ENCODE measurements around the gene CALR3. TPM values are rescaled to one million over a fixed set of nuclear protein-coding genes. Genes with fewer than 3 reads are reported as not detected.

Gene CALR3
- total and polyA plus RNA-seq, 7 donors, result 0.07 to 0.32 (median 0.25) TPM; not detected in 4

DNA sequence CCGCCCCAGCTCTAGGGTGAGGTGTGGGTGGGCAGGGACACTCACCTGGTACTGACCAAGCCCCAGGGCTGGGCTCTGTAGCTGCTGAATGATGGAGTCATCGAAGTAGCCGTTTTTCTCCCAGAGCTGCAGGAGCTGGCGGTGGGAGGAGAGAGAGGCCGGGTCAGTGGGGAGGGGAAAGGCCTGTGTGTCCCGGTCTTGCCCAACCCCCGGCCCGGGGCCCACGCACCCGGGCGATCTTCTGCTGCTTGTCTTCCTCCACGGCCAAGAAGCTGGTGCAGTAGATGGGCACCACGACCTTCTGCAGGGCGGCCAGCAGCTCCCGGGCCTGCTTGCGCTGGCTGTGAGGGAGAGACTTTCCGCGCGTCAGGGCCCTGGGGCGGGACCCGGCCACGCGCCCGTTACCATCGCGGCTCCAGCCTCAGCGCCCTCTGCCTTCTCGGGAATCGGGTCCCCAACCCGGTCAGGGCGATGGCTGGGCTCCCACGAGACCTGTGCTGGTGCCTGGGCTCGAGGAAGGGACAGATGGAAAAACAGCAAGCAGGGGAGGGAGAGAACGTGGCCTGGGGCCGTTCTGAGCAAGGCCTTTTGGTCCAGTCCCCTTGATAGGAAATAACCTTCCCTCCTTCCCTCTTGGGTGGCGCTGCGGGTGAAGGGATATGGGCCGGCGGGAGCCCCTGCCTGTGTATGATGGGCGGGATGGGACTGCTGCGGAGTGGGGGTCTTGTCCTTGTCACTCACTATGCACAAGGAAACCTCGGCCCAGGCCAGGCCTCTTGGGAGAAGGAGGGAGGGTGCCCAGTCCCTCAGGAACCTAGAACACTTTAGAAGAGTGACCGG, 34.8 kb upstream of the CALR3 start:
- DNase-seq (no peak), ATAC-seq (no peak)
- Histone ChIP-seq H3K9me3 (no peaks in the 10 kb centered on the region), H3K27ac (no peak overlapping the region), H3K4me1 (no peaks in the 10 kb centered on the region), H3K36me3 (ENCODE audit: insufficient read depth in 1 of 2, low read depth in 1 of 2) (peaks cover 14 to 100% of the 10 kb centered on the region in 2 donors), H3K27me3 (ENCODE audit: insufficient read depth in 3 of 3, low read length in 2 of 3) (no peaks in the 10 kb centered on the region), H3K4me3 (no peak overlapping the region)
- 89 to 92% (median 91%) methylated on average over 43 of the region's 43 CpGs for WGBS, 3 donors
- intact Hi-C loops (cut with DNase I), result no loop called here
- TF ChIP-seq, protein P1, sequence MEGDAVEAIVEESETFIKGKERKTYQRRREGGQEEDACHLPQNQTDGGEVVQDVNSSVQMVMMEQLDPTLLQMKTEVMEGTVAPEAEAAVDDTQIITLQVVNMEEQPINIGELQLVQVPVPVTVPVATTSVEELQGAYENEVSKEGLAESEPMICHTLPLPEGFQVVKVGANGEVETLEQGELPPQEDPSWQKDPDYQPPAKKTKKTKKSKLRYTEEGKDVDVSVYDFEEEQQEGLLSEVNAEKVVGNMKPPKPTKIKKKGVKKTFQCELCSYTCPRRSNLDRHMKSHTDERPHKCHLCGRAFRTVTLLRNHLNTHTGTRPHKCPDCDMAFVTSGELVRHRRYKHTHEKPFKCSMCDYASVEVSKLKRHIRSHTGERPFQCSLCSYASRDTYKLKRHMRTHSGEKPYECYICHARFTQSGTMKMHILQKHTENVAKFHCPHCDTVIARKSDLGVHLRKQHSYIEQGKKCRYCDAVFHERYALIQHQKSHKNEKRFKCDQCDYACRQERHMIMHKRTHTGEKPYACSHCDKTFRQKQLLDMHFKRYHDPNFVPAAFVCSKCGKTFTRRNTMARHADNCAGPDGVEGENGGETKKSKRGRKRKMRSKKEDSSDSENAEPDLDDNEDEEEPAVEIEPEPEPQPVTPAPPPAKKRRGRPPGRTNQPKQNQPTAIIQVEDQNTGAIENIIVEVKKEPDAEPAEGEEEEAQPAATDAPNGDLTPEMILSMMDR (IDR thresholded peaks at IDR 0.05), result no peak

DNA sequence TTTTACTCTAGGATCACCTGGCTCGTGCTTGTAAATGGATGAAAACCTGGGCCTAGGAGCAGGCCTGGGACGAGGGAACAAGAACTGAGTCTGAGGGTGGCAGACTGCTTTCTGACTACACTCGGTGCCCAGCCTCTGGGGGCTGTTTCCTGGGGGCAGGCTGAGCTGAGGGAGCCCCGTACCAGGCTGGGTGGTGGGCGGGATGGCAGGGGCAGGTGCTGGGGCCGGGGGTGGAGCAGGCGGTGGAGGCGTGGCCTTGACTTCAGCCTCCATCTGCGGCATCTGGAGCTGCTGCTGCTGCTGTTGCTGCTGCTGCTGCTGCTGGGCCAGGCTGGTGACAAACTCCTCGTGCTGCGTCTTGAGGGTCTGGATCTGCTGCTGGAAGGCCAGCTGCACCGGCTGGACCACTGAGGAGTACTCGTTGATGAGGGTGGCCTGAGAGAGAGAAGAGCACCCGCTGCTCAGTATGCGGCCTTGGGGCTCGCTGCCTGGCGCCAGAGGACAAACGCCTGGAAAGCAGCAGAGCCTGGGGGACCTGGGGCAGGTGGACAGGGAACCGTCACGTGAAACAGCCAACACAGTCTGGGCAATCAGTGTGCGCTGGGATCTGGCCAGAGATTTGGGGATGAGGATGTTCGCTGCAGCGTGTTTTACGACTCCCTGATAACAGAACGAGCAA, 33.6 kb upstream of the CALR3 start:
- ATAC-seq, result no peak
- H3K36me3 ChIP-seq (ENCODE audit: insufficient read depth in 1 of 2, low read depth in 1 of 2), result peaks cover 14 to 100% of the 10 kb centered on the region in 2 donors
- H3K4me3 ChIP-seq, result no peak overlapping the region
- no peaks in the 10 kb centered on the region for H3K9me3 ChIP-seq
- DNase-seq, result no peak
- H3K4me1 ChIP-seq, result no peaks in the 10 kb centered on the region
- H3K27ac ChIP-seq, result no peak overlapping the region
- WGBS, 3 donors, result 87 to 88% (median 87%) methylated on average over 24 to 25 of the region's 25 CpGs
- intact Hi-C loops (cut with DNase I), result no loop called here
- TF ChIP-seq, protein P1 (IDR thresholded peaks at IDR 0.05), result no peak
- no peaks in the 10 kb centered on the region for H3K27me3 ChIP-seq (ENCODE audit: insufficient read depth in 3 of 3, low read length in 2 of 3)

DNA sequence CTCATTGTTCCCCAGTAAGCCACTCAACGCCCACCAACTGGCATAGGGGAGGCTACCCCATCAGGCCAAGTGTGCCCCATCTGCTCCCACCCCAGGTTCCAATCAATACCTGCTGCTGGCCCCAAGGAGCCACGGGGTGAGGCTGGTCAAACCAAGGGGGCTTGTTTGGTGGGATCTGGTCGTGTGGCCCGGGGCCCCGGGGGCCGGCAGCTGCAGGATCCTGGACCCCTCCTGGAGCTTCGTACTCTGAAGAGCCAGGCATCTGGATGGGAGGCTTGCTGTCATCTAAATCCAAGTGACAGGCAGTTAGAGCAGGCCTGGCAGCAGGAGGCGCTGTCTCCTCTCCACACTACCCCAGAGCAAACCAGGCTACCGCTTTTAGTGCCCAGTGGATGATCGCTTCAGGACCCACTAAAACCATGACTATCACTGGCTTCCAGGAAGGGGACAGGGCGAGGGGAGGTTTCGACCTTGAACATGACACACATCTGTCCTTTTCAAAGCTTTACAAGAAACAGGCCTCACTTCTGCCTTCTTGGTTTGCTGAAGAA, 32.1 kb upstream of the CALR3 start:
- TF ChIP-seq, protein P1 (IDR thresholded peaks at IDR 0.05), result no peak
- 88 to 90% (median 89%) methylated on average over 12 of the region's 12 CpGs for WGBS, 3 donors
- no peak overlapping the region for H3K27ac ChIP-seq
- ATAC-seq, result no peak
- no peak overlapping the region for H3K4me3 ChIP-seq
- no peaks in the 10 kb centered on the region for H3K9me3 ChIP-seq
- DNase-seq, result no peak
- no peaks in the 10 kb centered on the region for H3K27me3 ChIP-seq (ENCODE audit: insufficient read depth in 3 of 3, low read length in 2 of 3)
- H3K4me1 ChIP-seq, result no peaks in the 10 kb centered on the region
- H3K36me3 ChIP-seq (ENCODE audit: insufficient read depth in 1 of 2, low read depth in 1 of 2), result peaks cover 14 to 100% of the 10 kb centered on the region in 2 donors
- intact Hi-C loops (cut with DNase I), result no loop called here

DNA sequence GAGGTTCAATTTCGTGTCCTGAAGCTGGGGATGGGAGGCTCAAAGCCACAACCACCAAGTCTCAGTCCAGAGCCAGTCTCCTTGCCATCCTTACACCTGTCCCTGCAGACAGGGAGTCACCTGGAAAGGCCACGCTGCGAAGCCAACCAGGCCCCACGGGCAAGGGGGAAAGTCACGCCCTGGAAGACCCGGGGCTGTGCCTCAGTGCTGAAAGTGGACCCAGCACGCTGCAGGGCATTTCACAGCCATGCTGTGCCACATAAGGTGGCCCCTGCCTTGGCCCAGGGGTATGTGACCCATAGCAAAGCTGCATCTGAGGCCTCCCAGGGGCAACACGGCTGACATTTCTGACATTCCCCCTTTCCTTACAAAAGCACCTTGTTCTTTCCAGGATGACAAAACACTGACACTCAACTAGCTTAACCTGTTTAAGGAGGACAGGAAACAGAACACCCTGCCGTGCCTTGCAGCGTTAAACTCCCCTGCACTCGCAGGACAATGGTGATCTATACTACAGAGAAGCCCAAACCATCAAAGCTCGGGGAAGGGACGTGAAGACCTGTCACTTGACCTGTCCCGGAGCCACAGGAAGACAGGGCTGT, 31.5 kb upstream of the CALR3 start:
- Histone ChIP-seq H3K36me3 (ENCODE audit: insufficient read depth in 1 of 2, low read depth in 1 of 2) (peaks cover 12 to 100% of the 10 kb centered on the region in 2 donors), H3K4me3 (no peak overlapping the region), H3K27me3 (ENCODE audit: insufficient read depth in 3 of 3, low read length in 2 of 3) (no peaks in the 10 kb centered on the region), H3K9me3 (no peaks in the 10 kb centered on the region), H3K27ac (no peak overlapping the region), H3K4me1 (no peaks in the 10 kb centered on the region)
- no peak for ATAC-seq
- TF ChIP-seq, protein P1 (IDR thresholded peaks at IDR 0.05), result no peak
- intact Hi-C loops (cut with DNase I), result no loop called here
- no peak for DNase-seq
- 82 to 87% (median 84%) methylated on average over 14 of the region's 14 CpGs for WGBS, 3 donors
